KOPT-K1 (cell line): ENCODE results near the gene PITX2.
"Not testable (repeated sequence)": the region's sequence is repeated elsewhere in the genome, so short reads cannot be mapped to it uniquely, and the experiment has no call there.

Experiments used
- H3K27ac ChIP-seq: fragments of 200-600 bp; sonication (generic); 2 replicates; pipeline ENCODE4 v1.5.1; 2016; ENCODE audit warnings: antibody characterized with exemption, mild to moderate bottlenecking, low read depth, low read length; ENCODE audit not compliant: poor library complexity, severe bottlenecking
- H3K36me3 ChIP-seq: fragments of 200-600 bp; sonication (generic); 2 replicates; pipeline ENCODE4 v1.5.1; 2017; ENCODE audit warnings: antibody characterized with exemption, mild to moderate bottlenecking, low read length, moderate library complexity; ENCODE audit not compliant: insufficient read depth
- H3K9me3 ChIP-seq: fragments of 200-600 bp; sonication (generic); 2 replicates; pipeline ENCODE4 v1.5.1; 2017; ENCODE audit warnings: antibody characterized with exemption, low read length, mild to moderate bottlenecking; ENCODE audit not compliant: insufficient read depth, poor library complexity, severe bottlenecking

The PITX2 gene

DNA sequence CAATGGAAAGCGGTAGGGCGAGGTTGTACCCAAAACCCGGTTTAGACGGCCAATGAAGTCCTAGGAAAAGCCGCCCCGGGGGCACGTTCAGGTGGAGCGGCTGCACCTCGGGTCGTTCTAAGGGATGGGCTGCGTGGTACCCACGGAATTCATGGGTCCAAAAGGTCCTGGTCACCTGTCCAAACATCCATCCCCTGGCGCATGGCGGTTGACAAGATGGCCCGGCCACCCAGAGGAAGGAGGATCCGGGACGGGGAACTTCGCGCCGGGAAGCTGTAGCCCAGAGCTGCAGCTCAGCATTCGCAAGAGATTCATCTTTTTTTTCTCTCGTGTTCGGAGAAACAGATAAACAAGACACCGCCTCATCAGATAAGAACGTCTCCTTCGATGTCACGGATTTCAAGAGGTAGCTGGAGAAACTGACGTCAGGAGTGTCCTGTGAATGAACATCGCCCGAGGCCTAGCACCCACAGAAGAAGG, 10.9 kb downstream of the PITX2 start:
- peaks cover 11% of the 10 kb centered on the region for H3K9me3 ChIP-seq
- H3K27ac ChIP-seq: no peak overlapping the region
- H3K36me3 ChIP-seq: no peaks in the 10 kb centered on the region

DNA sequence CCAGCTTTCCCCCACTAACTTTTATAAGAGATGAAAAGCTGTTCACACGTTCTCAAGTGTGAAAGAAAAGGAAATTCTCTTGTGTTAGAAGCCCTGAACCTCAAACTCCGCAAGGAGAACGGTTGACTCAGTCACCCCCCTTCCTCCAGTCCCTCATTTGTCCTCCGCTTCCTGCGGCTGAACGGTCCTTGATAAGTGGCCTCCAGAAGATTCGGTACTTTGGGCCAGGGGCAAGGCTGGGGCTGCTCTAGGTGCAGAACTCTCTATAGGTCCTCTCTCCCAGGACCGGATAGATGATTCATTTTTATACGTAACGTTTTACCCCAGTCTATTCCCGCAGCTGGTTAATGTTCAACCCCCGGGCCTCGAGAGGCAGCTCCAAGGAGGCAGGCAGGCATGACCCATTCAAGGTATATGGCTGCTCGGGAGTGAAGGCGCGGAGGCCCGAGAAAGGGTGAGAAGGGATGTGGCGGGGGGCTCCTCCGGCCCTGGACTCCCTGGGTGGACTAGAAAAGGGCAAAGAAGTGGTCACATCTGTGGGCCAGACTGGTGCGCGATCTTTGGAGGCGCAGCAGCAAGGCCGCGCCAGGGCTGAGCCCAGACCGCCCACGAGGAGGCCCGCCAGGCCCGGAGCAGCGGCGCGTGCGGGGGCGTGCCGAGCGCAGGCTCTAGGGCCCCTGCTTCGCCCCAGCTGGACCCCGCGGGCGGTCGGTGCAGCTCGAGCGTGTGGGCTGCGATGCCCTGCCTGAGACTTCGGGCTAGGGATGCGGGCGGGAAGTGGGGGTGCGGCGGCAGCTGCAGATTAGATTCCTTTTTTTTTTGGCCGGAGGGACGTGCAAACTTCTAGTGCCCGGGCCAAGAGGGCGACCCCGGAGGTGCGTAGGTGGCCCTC, 11.7 kb downstream of the PITX2 start:
- H3K27ac ChIP-seq: no peak overlapping the region
- no peaks in the 10 kb centered on the region for H3K36me3 ChIP-seq
- peaks cover 11% of the 10 kb centered on the region for H3K9me3 ChIP-seq

DNA sequence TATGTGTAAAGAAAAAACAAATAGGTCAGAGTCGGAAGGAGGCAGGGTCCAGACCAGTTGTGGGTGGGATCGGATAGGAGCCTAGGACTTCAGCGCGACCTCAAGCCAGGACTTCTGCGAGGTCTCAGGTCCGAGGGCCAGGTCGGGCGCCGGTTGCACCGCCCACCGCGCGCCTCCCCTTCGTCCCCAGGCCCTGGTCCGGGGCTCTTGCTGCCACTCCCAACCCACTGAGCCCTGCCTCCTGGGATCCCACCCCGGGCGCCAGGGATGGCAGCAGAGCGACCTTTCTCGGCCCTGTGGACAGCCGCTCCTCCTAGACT, 12.3 kb downstream of the PITX2 start:
- Histone ChIP-seq H3K9me3 (peaks cover 11% of the 10 kb centered on the region), H3K27ac (no peak overlapping the region), H3K36me3 (no peaks in the 10 kb centered on the region)

DNA sequence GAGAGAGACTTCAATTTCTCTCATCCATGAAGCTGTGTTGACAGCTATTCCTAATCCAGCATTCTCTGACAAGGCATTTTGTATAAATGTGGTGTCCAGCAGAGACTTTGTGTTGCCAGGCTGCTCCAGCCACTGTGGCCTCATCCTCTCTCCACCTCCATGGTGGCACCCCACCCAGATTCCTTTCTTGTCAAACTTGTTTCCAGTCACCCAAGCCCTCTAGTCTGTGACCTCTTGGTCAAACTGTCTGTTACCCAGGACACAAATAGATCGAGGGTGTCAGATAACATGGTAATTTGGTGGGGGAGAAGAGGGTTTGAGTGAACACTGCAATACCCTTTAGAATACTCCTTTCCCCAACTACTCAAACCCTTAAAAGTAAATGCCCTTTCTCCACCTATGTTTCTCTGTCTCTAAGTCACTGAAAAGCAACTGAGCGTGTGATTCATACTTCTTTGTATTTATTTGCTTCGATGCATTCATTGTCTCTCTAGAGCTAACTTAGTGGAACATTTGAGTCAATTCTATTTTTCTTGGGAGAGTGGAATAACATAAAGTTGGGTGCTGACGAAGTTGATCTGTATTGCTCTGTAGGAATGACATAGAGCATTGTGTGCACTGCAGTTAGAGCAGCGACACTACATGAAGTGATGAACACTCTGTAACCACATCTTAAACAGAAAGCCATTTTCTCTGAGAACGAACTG, 13.7 kb downstream of the PITX2 start:
- Histone ChIP-seq H3K9me3 (peaks cover 11% of the 10 kb centered on the region), H3K27ac (no peak overlapping the region), H3K36me3 (no peaks in the 10 kb centered on the region)

DNA sequence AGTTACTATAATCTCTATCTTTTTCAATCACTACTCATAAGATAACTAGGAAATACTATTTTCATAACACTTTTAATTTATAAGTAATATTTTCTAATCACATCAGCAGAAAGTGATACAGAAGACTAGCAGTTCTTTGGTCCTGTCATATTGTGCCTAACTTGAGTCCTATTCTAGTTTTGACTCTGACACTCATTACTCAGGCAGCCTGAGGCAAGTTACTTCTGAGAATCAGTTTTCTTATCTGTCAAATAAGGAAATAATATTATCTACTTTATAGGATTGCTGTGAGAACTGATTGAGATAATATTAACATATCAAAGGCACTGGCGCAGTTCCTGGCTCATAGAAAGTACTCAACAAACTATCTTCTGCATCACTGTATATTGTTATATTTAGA, 17.8 kb downstream of the PITX2 start:
- H3K9me3 ChIP-seq: no peaks in the 10 kb centered on the region
- H3K27ac ChIP-seq: no peak overlapping the region
- H3K36me3 ChIP-seq: no peaks in the 10 kb centered on the region

DNA sequence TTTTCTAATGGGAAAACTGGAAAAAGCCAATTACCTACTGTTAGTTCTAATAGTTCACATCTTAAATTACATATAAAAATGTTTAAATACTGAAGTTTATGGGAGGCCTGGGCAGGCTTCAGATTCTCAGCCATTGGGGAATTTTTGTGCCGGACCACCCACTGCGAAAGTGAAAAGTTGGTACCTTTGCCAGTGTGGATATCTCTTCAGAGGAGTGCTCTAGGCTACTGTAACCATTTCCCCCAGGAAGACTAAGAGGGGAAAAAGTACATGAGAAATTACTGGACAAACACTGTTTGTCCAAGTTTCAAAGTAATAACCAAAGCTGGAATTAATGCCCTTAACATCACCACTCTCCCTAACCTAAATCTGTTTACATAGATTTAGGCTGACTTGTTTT, 20.8 kb downstream of the PITX2 start:
- Histone ChIP-seq H3K9me3 (peaks cover 1% of the 10 kb centered on the region), H3K27ac (no peak overlapping the region), H3K36me3 (no peaks in the 10 kb centered on the region)

DNA sequence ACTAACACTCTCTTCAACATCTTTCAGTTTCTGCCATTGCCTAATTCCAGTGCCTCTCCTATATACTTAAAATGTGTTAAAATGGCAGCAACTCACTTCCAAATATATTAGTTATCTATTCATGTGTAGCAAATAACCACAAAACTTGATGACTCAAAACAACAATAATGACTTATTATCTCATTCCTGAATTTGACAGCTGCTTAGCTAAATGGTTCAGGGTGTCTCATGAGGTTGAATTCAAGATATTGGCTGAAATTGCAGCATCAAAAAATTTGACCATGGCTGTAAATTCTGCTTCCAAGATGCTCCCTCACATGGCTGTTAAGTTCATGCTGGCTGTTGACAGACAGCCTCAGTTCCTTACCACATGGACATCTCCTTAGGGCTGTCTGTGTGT, 25.3 kb downstream of the PITX2 start:
- Histone ChIP-seq H3K9me3 (peaks cover 17% of the 10 kb centered on the region), H3K36me3 (no peaks in the 10 kb centered on the region), H3K27ac (no peak overlapping the region)

DNA sequence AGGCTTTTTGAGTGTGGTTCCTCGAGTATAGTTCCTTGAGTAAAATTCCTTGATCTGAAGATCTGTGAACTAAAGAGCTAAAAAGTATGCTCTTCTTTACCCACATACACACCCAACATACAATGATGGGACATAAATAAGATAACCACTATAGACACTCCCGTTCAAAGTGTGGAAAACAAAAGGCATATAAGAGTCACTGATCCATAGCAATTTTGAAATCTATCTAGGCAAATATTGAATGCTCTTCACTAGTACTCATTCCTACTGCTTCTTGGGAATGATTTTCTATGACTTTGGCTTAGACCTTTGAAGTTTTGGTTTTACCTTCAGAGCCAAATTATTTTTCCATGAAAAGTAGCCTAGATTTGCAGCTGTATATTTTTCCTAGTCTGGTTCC, 26.4 kb downstream of the PITX2 start:
- Histone ChIP-seq H3K36me3 (no peaks in the 10 kb centered on the region), H3K27ac (no peak overlapping the region), H3K9me3 (peaks cover 17% of the 10 kb centered on the region)

DNA sequence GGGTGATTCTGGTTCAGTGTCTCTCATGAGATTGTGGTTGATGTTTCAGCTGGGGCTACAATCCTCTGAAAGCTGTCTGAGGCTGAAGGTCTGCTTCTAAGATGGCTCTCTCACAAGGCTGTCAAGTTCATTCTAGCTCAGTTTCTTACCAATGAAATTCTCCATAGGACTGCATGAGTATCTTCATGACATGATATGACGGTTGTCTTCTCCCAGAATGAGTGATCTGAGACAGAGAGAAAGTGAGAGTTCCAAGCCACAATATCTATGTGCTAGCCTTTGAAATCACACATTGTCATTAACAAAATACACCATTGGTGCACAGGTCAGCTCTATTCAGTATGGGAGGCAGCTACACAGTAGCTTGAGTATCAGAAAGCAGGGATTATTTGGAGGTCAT, 27.3 kb downstream of the PITX2 start:
- Histone ChIP-seq H3K9me3 (peaks cover 17% of the 10 kb centered on the region), H3K27ac (no peak overlapping the region), H3K36me3 (no peaks in the 10 kb centered on the region)

DNA sequence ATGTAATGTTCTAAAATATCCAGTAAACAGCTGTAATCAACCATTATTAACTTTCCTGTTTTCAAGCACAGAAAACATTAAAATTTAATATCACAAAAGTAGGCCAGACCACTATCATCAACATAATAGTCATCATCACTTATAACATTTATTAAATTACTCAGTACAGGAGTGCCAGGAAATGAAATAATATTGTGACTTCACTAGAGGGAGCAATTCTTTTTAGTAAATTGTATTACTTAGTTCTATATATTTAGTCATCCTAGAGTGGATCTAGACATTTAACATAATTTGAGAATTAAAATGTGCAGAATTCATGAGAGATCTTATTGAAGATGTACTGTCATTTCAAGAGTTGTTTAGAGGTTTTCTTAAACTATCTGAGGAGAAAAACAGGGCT, 33.6 kb downstream of the PITX2 start:
- Histone ChIP-seq H3K36me3 (no peaks in the 10 kb centered on the region), H3K9me3 (no peaks in the 10 kb centered on the region), H3K27ac (no peak overlapping the region)

DNA sequence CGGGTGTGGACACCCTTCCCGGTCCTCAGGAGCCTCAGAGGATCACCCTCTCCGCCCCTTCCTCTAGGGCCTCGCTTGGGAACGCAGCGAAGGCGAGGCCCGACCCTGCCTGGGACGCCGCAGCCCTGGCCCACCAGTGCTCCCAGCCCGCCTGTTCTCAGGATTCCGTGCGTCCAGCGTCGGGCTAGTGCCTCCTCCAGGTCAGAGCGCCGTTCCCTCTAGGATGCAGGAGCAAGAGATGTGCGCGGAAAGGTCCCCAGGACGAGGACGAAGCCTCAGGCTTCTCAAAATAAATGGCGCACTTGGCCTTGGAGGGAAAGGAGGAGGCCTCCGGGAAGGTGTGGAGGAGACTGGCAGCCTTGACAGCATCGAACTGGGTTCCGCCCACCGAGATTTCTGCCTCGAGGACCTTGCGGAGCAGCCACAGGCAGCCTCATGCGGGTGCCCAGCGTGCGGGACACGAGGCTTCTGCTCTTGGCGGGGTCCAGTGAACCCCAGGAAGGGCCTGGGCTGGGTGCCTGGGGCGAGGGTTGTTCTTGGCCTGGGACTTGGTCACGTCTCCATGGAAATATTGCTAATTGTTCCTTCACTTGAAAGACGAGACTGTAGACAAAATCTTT, 35.1 kb downstream of the PITX2 start:
- Histone ChIP-seq H3K9me3 (no peaks in the 10 kb centered on the region), H3K36me3 (no peaks in the 10 kb centered on the region), H3K27ac (no peak overlapping the region)

DNA sequence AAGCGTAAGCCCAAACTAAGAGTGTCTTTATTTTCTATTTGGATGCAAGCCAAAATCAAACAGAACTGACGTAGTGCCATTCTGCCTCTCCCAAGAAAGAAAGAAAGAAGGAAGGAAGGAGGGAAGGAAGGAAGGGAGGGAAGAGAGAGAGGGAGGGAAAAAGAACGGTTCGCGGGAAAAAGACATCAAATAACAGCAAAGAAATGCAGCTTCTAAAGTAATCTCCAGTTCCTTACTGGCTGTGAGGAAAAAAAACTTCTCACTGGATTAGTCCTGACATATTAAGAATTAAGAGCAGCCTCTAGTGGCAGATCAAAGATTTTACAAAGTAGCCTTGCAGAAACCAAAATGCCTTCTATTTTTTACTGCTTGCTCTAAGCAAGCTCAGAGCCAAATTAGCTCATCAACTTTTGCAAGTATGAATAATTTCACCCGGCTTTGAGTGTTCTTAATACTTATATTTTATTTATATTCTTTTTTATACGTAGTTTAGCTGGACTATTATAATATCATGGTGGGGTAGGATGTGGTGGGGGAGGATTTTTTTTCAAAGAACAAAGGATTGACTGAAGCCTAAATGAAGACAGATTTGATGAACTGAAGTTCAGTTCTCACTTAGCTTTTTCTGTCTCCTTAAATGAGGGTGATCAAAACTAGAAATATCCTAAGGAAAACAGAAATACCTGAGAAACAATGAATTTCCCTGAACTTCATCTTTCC, 36.6 kb downstream of the PITX2 start:
- H3K36me3 ChIP-seq: no peaks in the 10 kb centered on the region
- no peaks in the 10 kb centered on the region for H3K9me3 ChIP-seq
- H3K27ac ChIP-seq: no peak overlapping the region

DNA sequence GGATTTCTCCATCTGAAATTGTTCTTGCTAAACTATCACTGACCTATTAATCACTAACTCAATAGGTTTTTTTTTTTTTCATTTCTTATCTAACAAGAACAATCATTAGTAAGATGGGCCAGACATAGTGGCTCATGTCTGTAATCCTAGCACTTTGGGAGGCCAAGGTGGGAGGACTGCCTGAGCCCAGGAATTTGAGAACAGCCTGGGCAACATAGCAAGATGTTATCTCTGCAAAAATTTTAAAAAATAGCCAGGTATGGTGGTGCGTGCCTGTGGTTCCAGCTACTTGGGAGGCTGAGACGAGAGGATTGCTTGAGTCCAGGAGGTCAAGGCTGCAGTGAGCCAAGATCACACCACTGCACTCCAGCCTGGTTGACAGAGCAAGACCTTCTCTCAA, 46.2 kb downstream of the PITX2 start:
- H3K9me3 ChIP-seq, H3K27ac ChIP-seq: not testable (repeated sequence)

More for the DNA sequence above, 46.2 kb downstream of the PITX2 start:
- not testable (repeated sequence) for H3K36me3 ChIP-seq
